Ectodermal cell (in vitro differentiated cells): ENCODE data around the gene C19orf53.

Experiments
- H3K27ac ChIP-seq: 2 replicates; pipeline ENCODE4 v1.7.0; 2013; ENCODE audit warnings: mild to moderate bottlenecking, low read depth, low read length; ENCODE audit not compliant: insufficient read depth, poor library complexity, severe bottlenecking
- H3K27me3 ChIP-seq: 2 replicates; pipeline ENCODE4 v1.7.0; 2013; ENCODE audit warnings: mild to moderate bottlenecking, low read length; ENCODE audit not compliant: insufficient read depth, control insufficient read depth, poor library complexity, severe bottlenecking
- H3K36me3 ChIP-seq: one replicate; pipeline ENCODE4 v1.7.0; 2013; ENCODE audit warnings: low read length; ENCODE audit not compliant: control insufficient read depth, insufficient read depth
- H3K4me1 ChIP-seq: one replicate; pipeline ENCODE4 v1.7.0; 2013; ENCODE audit warnings: low read length; ENCODE audit not compliant: control insufficient read depth, insufficient read depth
- H3K4me3 ChIP-seq: 2 replicates; pipeline ENCODE4 v1.7.0; 2013; ENCODE audit warnings: low read depth, low read length, control low read depth; ENCODE audit not compliant: insufficient read depth
- H3K9me3 ChIP-seq: 2 replicates; pipeline ENCODE4 v1.7.0; 2013; ENCODE audit warnings: mild to moderate bottlenecking, low read length, moderate library complexity; ENCODE audit not compliant: control insufficient read depth
- WGBS, 2 experiments: methylation state at CpG; one replicate each; pipeline ENCODE4 v1.1.7; 2013; ENCODE audit warnings: missing lambda C conversion rate in 2 of 2; 5-methylcytosine and 5-hydroxymethylcytosine counted together

C19orf53 gene

DNA sequence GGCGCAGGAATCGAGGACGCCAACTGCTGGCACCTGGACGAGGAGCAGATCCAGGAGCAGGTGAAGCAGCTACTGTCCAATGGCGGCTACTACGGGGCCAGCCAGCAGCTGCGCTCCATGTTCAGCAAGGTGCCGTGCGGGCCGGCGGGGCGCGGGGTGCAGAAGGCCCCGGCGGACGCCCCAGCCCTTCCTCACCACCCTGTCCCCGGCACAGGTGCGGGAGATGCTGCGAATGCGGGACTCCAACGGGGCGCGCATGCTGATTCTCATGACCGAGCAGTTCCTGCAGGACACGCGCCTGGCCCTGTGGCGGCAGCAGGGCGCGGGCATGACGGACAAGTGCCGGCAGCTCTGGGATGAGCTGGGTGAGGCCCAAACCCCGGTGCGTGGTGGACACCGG is 34.6 kb downstream of the C19orf53 start:
- Histone ChIP-seq H3K27ac (no peak overlapping the region), H3K36me3 (peaks cover 18% of the 10 kb centered on the region), H3K27me3 (no peaks in the 10 kb centered on the region), H3K4me3 (no peak overlapping the region), H3K9me3 (no peaks in the 10 kb centered on the region), H3K4me1 (no peaks in the 10 kb centered on the region)
- WGBS, 2 experiments = 95 to 97% methylated on average over 34 of the region's 34 CpGs

DNA sequence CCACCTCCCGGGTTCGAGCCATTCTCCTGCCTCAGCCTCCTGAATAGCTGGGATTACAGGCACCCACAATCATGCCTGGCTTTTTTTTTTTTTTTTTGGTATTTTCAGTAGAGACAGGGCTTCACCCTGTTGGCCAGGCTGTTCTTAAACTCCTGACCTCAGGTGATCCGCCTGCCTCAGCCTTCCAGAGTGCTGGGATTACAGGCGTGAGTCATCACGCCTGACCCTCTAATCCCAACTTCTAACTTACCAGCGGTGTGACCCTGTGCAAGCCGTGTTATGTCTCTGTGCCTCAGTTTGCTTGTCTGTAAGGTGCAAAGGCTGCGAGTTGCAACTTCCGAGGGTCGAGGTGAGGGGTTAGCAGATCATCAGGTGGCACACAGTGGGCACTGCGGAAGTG is 38.3 kb downstream of the C19orf53 start:
- Histone ChIP-seq H3K9me3 (no peaks in the 10 kb centered on the region), H3K4me1 (no peaks in the 10 kb centered on the region), H3K36me3 (peaks cover 18% of the 10 kb centered on the region), H3K27ac (no peak overlapping the region), H3K4me3 (no peak overlapping the region), H3K27me3 (no peaks in the 10 kb centered on the region)
- 96% methylated on average over 11 of the region's 11 CpGs for WGBS, 2 experiments

DNA sequence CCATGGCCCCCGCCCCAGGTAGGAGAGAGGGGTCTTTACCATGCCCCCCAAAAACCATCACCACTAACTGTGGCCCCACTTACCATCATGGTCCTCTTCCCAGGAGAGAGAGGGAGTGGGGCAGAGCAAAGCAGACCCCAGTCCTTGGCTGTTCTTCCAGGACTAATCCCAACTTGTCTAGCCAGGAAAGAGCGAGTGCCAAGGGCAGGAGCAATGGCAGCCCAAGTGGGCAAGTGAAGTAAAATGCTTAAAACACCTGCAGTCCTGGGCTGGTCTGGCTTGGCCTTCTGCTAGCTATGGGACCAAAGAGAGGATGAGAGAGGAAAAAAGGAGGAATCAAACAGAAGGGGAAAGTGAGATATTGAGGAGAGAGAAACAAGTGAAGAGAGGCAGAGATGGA is 38.9 kb downstream of the C19orf53 start:
- 92 to 99% methylated on average over 2 of the region's 2 CpGs for WGBS, 2 experiments
- Histone ChIP-seq H3K36me3 (peaks cover 18% of the 10 kb centered on the region), H3K27me3 (no peaks in the 10 kb centered on the region), H3K4me3 (no peak overlapping the region), H3K9me3 (no peaks in the 10 kb centered on the region), H3K4me1 (no peaks in the 10 kb centered on the region), H3K27ac (no peak overlapping the region)

DNA sequence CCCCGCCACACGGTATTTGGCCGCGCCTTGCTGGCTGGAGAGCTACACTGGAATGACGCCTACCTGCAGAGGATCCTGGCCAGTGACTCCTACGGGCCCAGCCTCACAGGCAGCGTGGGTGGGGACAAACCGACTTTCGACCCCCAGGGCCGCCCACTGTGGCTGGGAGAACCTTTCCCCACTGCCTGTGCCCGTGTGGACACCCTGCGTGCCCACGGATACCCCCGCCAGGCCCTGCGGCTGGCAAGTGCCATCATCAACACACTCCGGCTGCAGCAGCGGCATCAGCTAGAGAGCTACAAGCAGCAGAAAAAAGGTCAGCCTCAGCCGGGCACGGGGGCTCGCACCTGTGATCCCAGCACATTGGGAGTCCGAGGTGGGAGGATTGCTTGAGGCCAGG is 40.3 kb downstream of the C19orf53 start:
- Histone ChIP-seq H3K9me3 (no peaks in the 10 kb centered on the region), H3K4me3 (no peak overlapping the region), H3K36me3 (peaks cover 9% of the 10 kb centered on the region), H3K27ac (no peak overlapping the region), H3K4me1 (no peaks in the 10 kb centered on the region), H3K27me3 (no peaks in the 10 kb centered on the region)
- 96% methylated on average over 21 of the region's 21 CpGs for WGBS, 2 experiments

DNA sequence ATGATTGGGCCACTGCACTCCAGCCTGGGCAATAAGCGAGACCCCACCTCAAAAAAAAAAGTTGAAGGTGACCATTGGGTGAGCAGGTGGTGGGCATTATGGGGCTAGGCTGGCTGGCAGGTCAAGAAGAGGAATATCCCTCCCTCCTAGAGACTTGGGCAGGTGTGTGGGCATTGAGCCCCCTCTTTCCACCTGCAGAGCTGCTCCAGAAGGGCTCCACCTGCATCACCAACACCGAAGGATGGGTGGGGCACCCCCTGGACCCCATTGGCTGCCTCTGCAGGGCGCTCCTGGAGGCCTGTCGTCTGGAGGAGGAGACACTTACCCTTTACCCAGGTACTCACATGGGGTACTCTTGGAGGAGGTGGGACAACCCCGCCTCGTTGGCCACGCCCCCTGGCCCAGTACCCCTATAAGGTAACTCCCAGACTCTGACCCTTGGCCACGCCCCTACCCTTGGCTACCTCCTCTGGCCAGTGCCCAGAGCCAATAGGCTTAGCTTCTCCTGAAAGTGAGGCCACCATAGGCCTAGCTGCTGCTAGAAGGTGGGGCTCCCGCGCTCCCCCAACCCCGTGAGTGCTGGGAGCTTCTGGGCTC is 42.9 kb downstream of the C19orf53 start:
- H3K36me3 ChIP-seq = no peaks in the 10 kb centered on the region
- peak overlapping the region; percentile 18 for H3K4me3 ChIP-seq
- H3K27ac ChIP-seq = no peak overlapping the region
- WGBS, 2 experiments = 60 to 70% methylated on average over 11 of the region's 11 CpGs
- H3K27me3 ChIP-seq = no peaks in the 10 kb centered on the region
- no peaks in the 10 kb centered on the region for H3K4me1 ChIP-seq
- H3K9me3 ChIP-seq = no peaks in the 10 kb centered on the region

DNA sequence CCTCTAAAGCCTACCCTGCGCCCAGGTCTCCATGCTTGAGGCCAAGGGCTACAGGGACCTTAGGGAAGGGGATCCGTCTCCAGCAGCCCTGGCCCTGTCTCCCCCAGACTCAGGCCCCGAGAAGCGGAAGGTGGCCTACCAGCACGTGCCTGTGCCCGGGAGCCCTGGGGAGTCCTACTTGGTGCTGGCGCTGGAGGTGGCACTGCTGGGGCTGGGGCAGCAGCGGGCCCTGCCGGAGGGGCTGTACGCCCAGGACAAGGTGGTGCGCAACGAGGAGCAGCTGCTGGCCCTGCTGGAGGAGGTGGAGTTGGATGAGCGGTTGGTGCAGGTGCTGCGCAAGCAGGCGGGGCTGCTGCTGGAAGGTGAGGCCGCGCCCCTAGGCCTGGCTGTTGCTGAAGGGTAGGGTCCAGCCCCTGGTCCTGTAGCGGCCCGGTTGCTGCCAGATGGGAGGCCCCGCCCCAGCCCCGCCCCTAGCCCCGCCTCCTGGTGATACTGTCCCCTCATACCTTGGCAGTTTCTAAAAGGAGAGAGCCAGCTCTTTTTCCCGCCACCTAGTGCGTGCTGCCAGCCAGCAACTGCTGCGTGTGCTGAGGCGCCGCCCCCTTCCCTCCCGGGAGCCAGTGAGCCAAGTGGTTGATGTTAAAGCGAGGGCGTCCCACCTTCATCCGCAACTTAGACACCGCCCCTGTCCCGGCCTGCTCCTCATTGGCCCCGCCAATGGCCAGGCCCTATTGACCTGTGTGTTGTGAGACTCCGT is 43.5 kb downstream of the C19orf53 start:
- Histone ChIP-seq H3K36me3 (no peaks in the 10 kb centered on the region), H3K4me1 (no peaks in the 10 kb centered on the region), H3K4me3 (peak overlapping the region; percentile 18), H3K27me3 (no peaks in the 10 kb centered on the region), H3K27ac (no peak overlapping the region), H3K9me3 (no peaks in the 10 kb centered on the region)
- WGBS, 2 experiments = 32 to 46% methylated on average over 35 of the region's 35 CpGs

DNA sequence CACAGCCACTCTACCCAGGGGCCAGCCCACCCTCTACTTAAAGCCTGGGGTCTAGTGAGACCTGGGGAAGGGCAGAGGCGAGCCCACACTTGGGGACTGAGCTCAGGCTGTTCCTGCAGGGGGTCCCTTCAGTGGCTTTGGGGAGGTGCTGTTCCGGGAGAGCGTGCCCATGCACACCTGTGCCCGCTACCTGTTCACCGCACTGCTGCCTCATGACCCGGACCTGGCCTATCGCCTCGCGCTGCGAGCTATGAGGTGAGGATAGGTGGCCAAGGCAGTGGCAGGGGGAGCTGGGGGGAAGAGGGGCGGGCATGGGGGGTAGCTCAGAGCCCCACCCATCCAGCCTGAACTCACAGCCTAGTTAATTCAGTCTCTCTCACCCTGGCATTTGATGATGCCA is 45.0 kb downstream of the C19orf53 start:
- Histone ChIP-seq H3K36me3 (no peaks in the 10 kb centered on the region), H3K27ac (no peak overlapping the region), H3K4me1 (no peaks in the 10 kb centered on the region), H3K27me3 (no peaks in the 10 kb centered on the region), H3K9me3 (no peaks in the 10 kb centered on the region), H3K4me3 (no peak overlapping the region)
- WGBS, 2 experiments = 95 to 98% methylated on average over 10 to 11 of the region's 11 CpGs

DNA sequence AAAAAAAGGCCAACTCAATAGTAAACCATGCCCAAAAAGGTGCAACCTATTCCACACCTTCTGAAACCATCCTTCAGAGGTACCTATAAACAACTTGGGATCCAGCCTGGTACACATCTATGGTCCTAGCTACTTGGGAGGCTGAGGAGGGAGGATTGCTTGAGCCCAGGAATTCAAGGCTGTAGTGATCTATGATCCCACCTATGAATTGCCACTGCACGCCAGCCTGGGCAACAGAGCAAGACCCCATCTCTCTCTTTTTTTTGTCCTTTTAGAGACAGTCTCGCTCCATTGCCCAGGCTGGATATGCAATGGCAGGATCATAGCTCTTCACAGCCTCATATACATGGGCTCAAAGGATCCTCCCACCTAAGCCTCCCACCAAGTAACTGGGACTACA is 47.0 kb downstream of the C19orf53 start:
- WGBS, 2 experiments = 87 to 95% methylated on average over 2 of the region's 2 CpGs
- H3K9me3 ChIP-seq = no peaks in the 10 kb centered on the region
- no peaks in the 10 kb centered on the region for H3K4me1 ChIP-seq
- no peak overlapping the region for H3K4me3 ChIP-seq
- no peaks in the 10 kb centered on the region for H3K27me3 ChIP-seq
- H3K36me3 ChIP-seq = no peaks in the 10 kb centered on the region
- no peak overlapping the region for H3K27ac ChIP-seq

DNA sequence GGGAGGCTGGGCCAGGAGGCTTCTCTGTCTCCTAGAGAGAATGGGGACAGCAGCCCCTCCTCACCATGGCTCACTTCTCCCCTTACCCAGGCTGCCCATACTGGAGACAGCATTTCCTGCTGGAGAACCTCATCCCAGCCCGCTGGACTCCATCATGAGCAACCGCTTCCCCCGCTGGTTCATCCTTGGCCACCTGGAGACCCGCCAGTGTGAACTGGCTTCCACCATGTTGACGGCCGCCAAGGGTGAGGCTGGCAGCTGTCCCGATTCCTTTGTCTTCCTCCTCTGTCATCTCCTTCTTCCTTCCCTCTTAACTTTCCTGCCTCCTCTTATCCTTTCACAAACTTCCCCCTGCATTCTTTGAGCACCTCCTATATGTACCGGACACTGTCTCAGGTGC is 49.0 kb downstream of the C19orf53 start:
- Histone ChIP-seq H3K4me1 (no peaks in the 10 kb centered on the region), H3K4me3 (no peak overlapping the region), H3K27me3 (no peaks in the 10 kb centered on the region), H3K27ac (no peak overlapping the region), H3K36me3 (no peaks in the 10 kb centered on the region), H3K9me3 (no peaks in the 10 kb centered on the region)
- 94 to 95% methylated on average over 8 of the region's 8 CpGs for WGBS, 2 experiments

DNA sequence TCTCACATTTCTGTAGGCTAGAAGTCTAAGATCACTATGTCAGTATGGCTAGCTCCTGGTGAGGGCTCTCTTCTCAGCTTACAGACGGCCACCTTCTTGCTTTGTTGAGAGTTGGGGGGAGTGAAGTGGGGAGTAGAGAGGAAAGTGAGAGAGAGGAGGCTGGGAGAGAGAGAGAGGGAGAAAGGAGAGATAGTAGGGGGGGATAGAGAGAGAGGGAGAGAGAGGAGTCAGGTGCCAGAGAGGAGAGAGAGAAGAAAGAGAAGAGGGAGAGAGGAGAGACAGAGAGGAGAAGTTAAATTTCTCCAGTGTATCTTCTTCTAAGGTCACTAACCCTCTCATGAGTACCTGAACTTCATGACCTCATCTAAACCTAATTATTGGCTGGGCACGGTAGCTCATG is 49.6 kb downstream of the C19orf53 start:
- no peak overlapping the region for H3K4me3 ChIP-seq
- no peaks in the 10 kb centered on the region for H3K36me3 ChIP-seq
- no peaks in the 10 kb centered on the region for H3K27me3 ChIP-seq
- whole genome bisulfite sequencing, 2 experiments = 87 to 88% methylated on average over 2 of the region's 2 CpGs
- H3K4me1 ChIP-seq = no peaks in the 10 kb centered on the region
- no peaks in the 10 kb centered on the region for H3K9me3 ChIP-seq
- H3K27ac ChIP-seq = no peak overlapping the region
